ENCODE data around the gene NKAIN1. TPM values are rescaled to one million over a fixed set of nuclear protein-coding genes. Genes with fewer than 3 reads are reported as not detected.

NKAIN1 gene
- total RNA-seq, 1 experiment from 2014 or later, result 1.1 TPM

- ChIA-PET CTCF (no interaction called here), RAD21 (ENCODE audit: low non-redundant PET in 1 of 2, low total read pairs in 2 of 2, uncharacterized antibody in 2 of 2, unreplicated experiment in 2 of 2) (no interaction called here), POLR2A (no interaction called here)
- no peak overlapping the region for H3K9ac ChIP-seq (ENCODE audit: low read length)
- H3K4me1 ChIP-seq (ENCODE audit: control insufficient read depth in 1 of 2, insufficient read depth in 2 of 2, low read length in 2 of 2), result peaks cover 5 to 11% of the 10 kb centered on the region in 2 experiments; a peak in 3 of 4 replicates
- peak; percentile 57 for ATAC-seq
- no peaks in the 10 kb centered on the region for H3K27me3 ChIP-seq (ENCODE audit: insufficient read depth, low read length)
- peak overlapping the region; percentile 26 for H2AFZ ChIP-seq (ENCODE audit: low read depth, low read length, poor library complexity, severe bottlenecking)
- no peaks in the 10 kb centered on the region for H3K79me2 ChIP-seq (ENCODE audit: insufficient read depth, low read length)
- H3K4me3 ChIP-seq (replicated peaks in 1 of 2; ENCODE audit: low read depth in 1 of 2, low read length in 2 of 2), result no peak overlapping the region
- no peaks in the 10 kb centered on the region for H3K9me3 ChIP-seq (ENCODE audit: control insufficient read depth in 1 of 2, insufficient read depth in 1 of 2, low read depth in 1 of 2, low read length in 2 of 2)
- no peaks in the 10 kb centered on the region for H3K9me2 ChIP-seq (ENCODE audit: insufficient read depth)
- no peaks in the 10 kb centered on the region for H4K20me1 ChIP-seq (ENCODE audit: insufficient read depth)
- H3K4me2 ChIP-seq (ENCODE audit: low read length), result peak overlapping the region; percentile 14; the same call in 1 of the 2 replicates
- intact Hi-C loops (cut with micrococcal nuclease), result no loop called here
- no peak for DNase-seq (ENCODE audit: low read depth, low spot score)
- no TSS peak for BruUV-seq (replicated peaks)
- TF ChIP-seq ZBTB33 (IDR thresholded peaks at IDR 0.05; ENCODE audit: extremely low read depth, insufficient replicate concordance, low read length) (no peak), CBX3 (IDR thresholded peaks at IDR 0.05; ENCODE audit: low read depth) (no peak), TCF7L2 (IDR thresholded peaks at IDR 0.05; ENCODE audit: borderline replicate concordance, extremely low read depth, insufficient read depth, insufficient read length) (no peak), EZH2 (IDR thresholded peaks at IDR 0.05) (no peak), FOSL1 (IDR thresholded peaks at IDR 0.05; ENCODE audit: low read depth) (no peak), ZNF274 (IDR thresholded peaks at IDR 0.05; ENCODE audit: low read depth, low read length) (no peak), SRF (IDR thresholded peaks at IDR 0.05; ENCODE audit: low read depth) (no peak), SIN3A (IDR thresholded peaks at IDR 0.05; ENCODE audit: low read depth) (no peak)
- TF ChIP-seq, protein P1, sequence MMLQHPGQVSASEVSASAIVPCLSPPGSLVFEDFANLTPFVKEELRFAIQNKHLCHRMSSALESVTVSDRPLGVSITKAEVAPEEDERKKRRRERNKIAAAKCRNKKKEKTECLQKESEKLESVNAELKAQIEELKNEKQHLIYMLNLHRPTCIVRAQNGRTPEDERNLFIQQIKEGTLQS (IDR thresholded peaks at IDR 0.05), result no peak
- TF ChIP-seq, protein P2, sequence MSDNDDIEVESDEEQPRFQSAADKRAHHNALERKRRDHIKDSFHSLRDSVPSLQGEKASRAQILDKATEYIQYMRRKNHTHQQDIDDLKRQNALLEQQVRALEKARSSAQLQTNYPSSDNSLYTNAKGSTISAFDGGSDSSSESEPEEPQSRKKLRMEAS (IDR thresholded peaks at IDR 0.05), result no peak
- H3K36me3 ChIP-seq (ENCODE audit: control insufficient read depth in 1 of 2, insufficient read depth in 2 of 2, low read length in 2 of 2), result no peaks in the 10 kb centered on the region
- no peak overlapping the region for H3K27ac ChIP-seq (ENCODE audit: low read depth, low read length)
Observed at GRCh38 chr1:31135973-31136600, 103.6 kb downstream of the NKAIN1 start.
